Renal cortex interstitium (tissue), 11 donors: ENCODE data around the gene DPAGT1. TPM values are rescaled to one million over a fixed set of nuclear protein-coding genes. Genes with fewer than 3 reads are reported as not detected.

Experiments used
- DNase-seq, 11 donors: peaks; one replicate each; pipeline ENCODE4 v3.0.0-alpha.2; 2013; ENCODE audit warnings: low read depth in 9 of 11, low spot score in 4 of 11; ENCODE audit errors: extremely low read depth in 1 of 11
- polyA plus RNA-seq, 3 donors: library from polyadenylated mRNA; unstranded; fragments of 120-200 nt; gene quantifications; one replicate each; pipeline ENCODE4 v1.2.1, GENCODE V29; 2013; ENCODE audit not compliant: insufficient read length in 3 of 3

Gene DPAGT1
- polyA plus RNA-seq, 3 donors, result 58.1 to 59.4 (median 58.1) TPM

- peak in 4 of 11 donors; percentile 48 to 68 (median 62) for DNase-seq
Measured at GRCh38 chr11:119120639-119121007, 19.0 kb upstream of the DPAGT1 start.

GRCh38 chr11:119118946-119119345, 17.3 kb upstream of the DPAGT1 start:
- no peak for DNase-seq

GRCh38 chr11:119118227-119118626, 16.6 kb upstream of the DPAGT1 start:
- DNase-seq, result no peak

- DNase-seq, result no peak
Measured at GRCh38 chr11:119117004-119117706, 15.5 kb upstream of the DPAGT1 start.

GRCh38 chr11:119116601-119117000, 14.9 kb upstream of the DPAGT1 start:
- DNase-seq, result no peak

GRCh38 chr11:119116235-119116594, 14.6 kb upstream of the DPAGT1 start:
- DNase-seq, result no peak

GRCh38 chr11:119115484-119116234, 14.0 kb upstream of the DPAGT1 start:
- DNase-seq, result no peak

GRCh38 chr11:119114351-119114750, 12.7 kb upstream of the DPAGT1 start:
- DNase-seq, result no peak

- no peak for DNase-seq
Measured at GRCh38 chr11:119113716-119114115, 12.1 kb upstream of the DPAGT1 start.

- DNase-seq, result no peak
Measured at GRCh38 chr11:119112314-119113020, 10.8 kb upstream of the DPAGT1 start.

GRCh38 chr11:119111361-119111925, 9.8 kb upstream of the DPAGT1 start:
- no peak for DNase-seq

GRCh38 chr11:119110439-119110838, 8.8 kb upstream of the DPAGT1 start:
- no peak for DNase-seq

- no peak for DNase-seq
Measured at GRCh38 chr11:119109843-119110242, 8.2 kb upstream of the DPAGT1 start.

GRCh38 chr11:119108857-119109221, 7.2 kb upstream of the DPAGT1 start:
- DNase-seq, result no peak

- DNase-seq, result peak in 1 of 11 donors; percentile 57
Measured at GRCh38 chr11:119108146-119108856, 6.6 kb upstream of the DPAGT1 start.

GRCh38 chr11:119107538-119108145, 6.0 kb upstream of the DPAGT1 start:
- DNase-seq, result no peak

- DNase-seq, result peak in 6 of 11 donors; percentile 76 to 83 (median 82)
Measured at GRCh38 chr11:119106564-119107537, 5.2 kb upstream of the DPAGT1 start, which contains the start of gene C2CD2L. C2CD2L (plus strand) TSS chr11:119107344; CDS start chr11:119107742, 398 bp downstream.

- DNase-seq, result no peak
Measured at GRCh38 chr11:119103793-119104192, 2.1 kb upstream of the DPAGT1 start.
